Endothelial cell of umbilical vein (primary cell): Measurements from ENCODE around the gene TMEM140.

Experiments
- JUN ChIP-seq: IDR thresholded peaks from 2 replicates; pipeline ENCODE4 v1.6.1; 2011; ENCODE audit warnings: borderline replicate concordance, low read depth; ENCODE audit not compliant: insufficient read length, insufficient read depth
- POLR2AphosphoS5 ChIP-seq: IDR thresholded peaks from 2 replicates; pipeline ENCODE4 v1.6.1; 2012; ENCODE audit warnings: low read depth, mild to moderate bottlenecking, control low read depth, low read length, moderate library complexity; ENCODE audit not compliant: insufficient read depth
- TF ChIP-seq, protein P1 (sequence below), 2 donors: IDR thresholded peaks; 1 replicate in 1 of 2; 2 replicates in 1 of 2; pipeline ENCODE4 v1.5.1; 2011; ENCODE audit warnings: low read length in 2 of 2, mild to moderate bottlenecking in 2 of 2, moderate library complexity in 2 of 2, control low read depth in 1 of 2, inconsistent platforms in 1 of 2, low read depth in 1 of 2; ENCODE audit not compliant: insufficient read depth in 1 of 2; ENCODE audit errors: extremely low read depth in 1 of 2

DNA sequence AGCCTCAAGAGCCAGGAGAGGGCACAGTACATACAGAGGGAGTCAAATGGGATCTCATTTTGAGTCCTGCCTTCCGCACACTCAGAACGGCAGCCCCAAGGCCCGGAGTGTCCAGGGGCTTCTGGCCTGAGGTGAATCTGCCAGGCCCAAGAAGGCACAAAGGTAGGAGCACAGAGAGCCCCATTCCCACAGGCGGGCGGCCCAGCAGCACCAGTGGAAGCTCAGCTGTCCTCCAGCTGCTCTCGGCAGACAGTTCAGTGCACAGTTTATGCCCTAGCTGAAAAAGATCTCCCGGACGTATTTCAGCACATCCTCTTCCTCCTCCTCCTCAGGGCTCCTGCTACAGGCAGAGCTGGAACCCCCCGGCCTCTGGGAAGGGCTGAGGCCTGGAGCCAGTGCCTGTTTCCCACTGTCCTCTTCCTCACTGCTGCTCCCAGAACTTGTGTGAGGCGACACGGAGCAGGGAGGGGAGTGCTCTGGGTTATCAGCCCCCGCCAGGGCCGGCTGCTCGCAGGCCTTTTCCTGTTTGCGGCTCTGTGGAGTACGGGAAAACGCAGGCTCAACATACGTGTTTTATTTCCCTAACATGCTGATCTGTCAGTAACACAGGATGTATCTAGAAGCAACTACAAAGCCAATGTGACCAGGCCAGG is 18.6 kb downstream of the TMEM140 start:
- TF ChIP-seq, protein P1, sequence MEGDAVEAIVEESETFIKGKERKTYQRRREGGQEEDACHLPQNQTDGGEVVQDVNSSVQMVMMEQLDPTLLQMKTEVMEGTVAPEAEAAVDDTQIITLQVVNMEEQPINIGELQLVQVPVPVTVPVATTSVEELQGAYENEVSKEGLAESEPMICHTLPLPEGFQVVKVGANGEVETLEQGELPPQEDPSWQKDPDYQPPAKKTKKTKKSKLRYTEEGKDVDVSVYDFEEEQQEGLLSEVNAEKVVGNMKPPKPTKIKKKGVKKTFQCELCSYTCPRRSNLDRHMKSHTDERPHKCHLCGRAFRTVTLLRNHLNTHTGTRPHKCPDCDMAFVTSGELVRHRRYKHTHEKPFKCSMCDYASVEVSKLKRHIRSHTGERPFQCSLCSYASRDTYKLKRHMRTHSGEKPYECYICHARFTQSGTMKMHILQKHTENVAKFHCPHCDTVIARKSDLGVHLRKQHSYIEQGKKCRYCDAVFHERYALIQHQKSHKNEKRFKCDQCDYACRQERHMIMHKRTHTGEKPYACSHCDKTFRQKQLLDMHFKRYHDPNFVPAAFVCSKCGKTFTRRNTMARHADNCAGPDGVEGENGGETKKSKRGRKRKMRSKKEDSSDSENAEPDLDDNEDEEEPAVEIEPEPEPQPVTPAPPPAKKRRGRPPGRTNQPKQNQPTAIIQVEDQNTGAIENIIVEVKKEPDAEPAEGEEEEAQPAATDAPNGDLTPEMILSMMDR (IDR thresholded peaks at IDR 0.05; ENCODE audit: extremely low read depth in 1 of 2, insufficient read depth in 1 of 2, low read depth in 1 of 2, low read length in 2 of 2), result no peak
- TF ChIP-seq JUN (no peak), POLR2AphosphoS5 (no peak)
